Measurements from ENCODE around the gene SLC44A1.

The SLC44A1 gene

GRCh38 chr9:105313238-105313637, 68.8 kb downstream of the SLC44A1 start:
- CTCF ChIA-PET, result interaction anchor here (1.0 kb wide), 1 partner anchor 15 kb away, joined by 3 read pairs; no protein-coding TSS in a partner anchor

DNA sequence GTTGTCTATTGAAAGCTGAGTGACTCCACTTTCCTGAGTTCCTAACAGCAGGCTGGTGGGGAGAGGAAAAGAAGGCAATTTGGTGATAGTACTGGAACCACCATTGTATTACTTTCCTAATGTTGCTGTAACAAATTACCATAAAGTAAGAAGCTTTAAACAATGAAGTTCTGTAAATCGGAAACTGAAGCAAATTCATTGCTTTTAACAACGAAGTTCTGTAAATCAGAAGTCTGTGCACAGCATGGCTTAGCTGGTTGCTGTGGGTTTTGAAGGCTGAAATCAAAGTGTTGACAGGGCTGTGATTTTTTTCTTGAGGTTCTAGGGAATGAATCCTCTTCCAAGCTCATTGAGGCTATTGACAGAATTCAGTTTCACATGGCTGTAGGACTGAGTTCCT, 72.3 kb downstream of the SLC44A1 start:
- Histone ChIP-seq H3K27me3 (replicated peaks in 2 of 5; ENCODE audit: control insufficient read depth in 4 of 5, insufficient read depth in 5 of 5, low read length in 4 of 5) (no peaks in the 10 kb centered on the region), H3K4me3 (ENCODE audit: control insufficient read depth in 1 of 7, extremely low read depth in 1 of 7, insufficient read depth in 4 of 7, low read depth in 2 of 7, low read length in 6 of 7) (no peak overlapping the region), H3K27ac (ENCODE audit: insufficient read depth in 1 of 2, low read depth in 1 of 2, low read length in 2 of 2, poor library complexity in 1 of 2, severe bottlenecking in 2 of 2) (no peak overlapping the region), H3K36me3 (ENCODE audit: control insufficient read depth in 4 of 4, insufficient read depth in 4 of 4, low read length in 3 of 4) (peaks cover 0 to 4% (median under 1%) of the 10 kb centered on the region in 4 experiments), H3K9me3 (ENCODE audit: control extremely low read depth in 1 of 5, control insufficient read depth in 4 of 5, insufficient read depth in 2 of 5, low read depth in 1 of 5, low read length in 4 of 5) (no peaks in the 10 kb centered on the region), H3K4me1 (ENCODE audit: control extremely low read depth in 1 of 4, control insufficient read depth in 4 of 4, insufficient read depth in 4 of 4, low read length in 3 of 4) (no peaks in the 10 kb centered on the region)
- no peak for DNase-seq
- ChIA-PET CTCF (interaction anchor here (1.1 to 1.2 kb wide), 2 partner anchors 14 to 45 kb away, joined by 3 read pairs; no protein-coding TSS in a partner anchor), POLR2A (no interaction called here)
- no CpG with 5 or more reads among the region's 2 CpGs for WGBS (ENCODE audit: insufficient coverage)

More at GRCh38 chr9:105313238-105313637, 68.8 kb downstream of the SLC44A1 start:
- H3K36me3 ChIP-seq (ENCODE audit: control insufficient read depth in 4 of 4, insufficient read depth in 4 of 4, low read length in 3 of 4), result peaks cover 0 to 2% (median under 1%) of the 10 kb centered on the region in 4 experiments
- H3K9me3 ChIP-seq (ENCODE audit: control extremely low read depth in 1 of 5, control insufficient read depth in 4 of 5, insufficient read depth in 2 of 5, low read depth in 1 of 5, low read length in 4 of 5), result no peaks in the 10 kb centered on the region
- no peak for DNase-seq
- H3K4me1 ChIP-seq (ENCODE audit: control extremely low read depth in 1 of 4, control insufficient read depth in 4 of 4, insufficient read depth in 4 of 4, low read length in 3 of 4), result peaks cover 0 to 13% (median 0%) of the 10 kb centered on the region in 4 experiments
- no peaks in the 10 kb centered on the region for H3K27me3 ChIP-seq (replicated peaks in 2 of 5; ENCODE audit: control insufficient read depth in 4 of 5, insufficient read depth in 5 of 5, low read length in 4 of 5)
- H3K27ac ChIP-seq (ENCODE audit: insufficient read depth in 1 of 2, low read depth in 1 of 2, low read length in 2 of 2, poor library complexity in 1 of 2, severe bottlenecking in 2 of 2), result no peak overlapping the region
- no peak overlapping the region for H3K4me3 ChIP-seq (ENCODE audit: control insufficient read depth in 1 of 7, extremely low read depth in 1 of 7, insufficient read depth in 4 of 7, low read depth in 2 of 7, low read length in 6 of 7)
- POLR2A ChIA-PET, result no interaction called here

DNA sequence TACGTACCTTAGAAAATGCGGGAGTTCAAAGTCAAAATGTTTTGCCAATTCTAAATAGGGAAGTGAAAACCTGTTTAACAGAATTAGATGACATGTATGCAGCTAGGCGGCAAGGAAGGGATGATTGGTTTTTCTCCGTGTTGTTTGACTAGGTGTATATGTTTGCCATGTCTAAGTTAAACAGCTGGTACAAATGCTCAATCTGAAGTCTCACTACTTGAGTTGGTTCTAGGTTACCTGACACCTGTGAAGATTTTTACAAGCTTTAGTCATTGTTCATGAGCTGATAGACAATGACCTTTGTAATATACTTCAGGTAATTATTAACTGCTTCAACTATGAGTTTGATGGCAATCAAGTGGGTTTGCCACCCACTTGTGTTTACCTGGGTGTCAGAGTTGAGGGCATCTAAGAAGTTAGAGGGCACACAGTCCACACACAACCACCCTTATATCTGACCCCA, 74.3 kb downstream of the SLC44A1 start:
- no peaks in the 10 kb centered on the region for H3K27me3 ChIP-seq (replicated peaks in 2 of 5; ENCODE audit: control insufficient read depth in 4 of 5, insufficient read depth in 5 of 5, low read length in 4 of 5)
- CTCF ChIA-PET, result no interaction called here
- no peak overlapping the region for H3K4me3 ChIP-seq (ENCODE audit: control insufficient read depth in 1 of 7, extremely low read depth in 1 of 7, insufficient read depth in 4 of 7, low read depth in 2 of 7, low read length in 6 of 7)
- POLR2A ChIA-PET, result no interaction called here
- H3K4me1 ChIP-seq (ENCODE audit: control extremely low read depth in 1 of 4, control insufficient read depth in 4 of 4, insufficient read depth in 4 of 4, low read length in 3 of 4), result no peaks in the 10 kb centered on the region
- H3K9me3 ChIP-seq (ENCODE audit: control extremely low read depth in 1 of 5, control insufficient read depth in 4 of 5, insufficient read depth in 2 of 5, low read depth in 1 of 5, low read length in 4 of 5), result no peaks in the 10 kb centered on the region
- no peak overlapping the region for H3K27ac ChIP-seq (ENCODE audit: insufficient read depth in 1 of 2, low read depth in 1 of 2, low read length in 2 of 2, poor library complexity in 1 of 2, severe bottlenecking in 2 of 2)
- H3K36me3 ChIP-seq (ENCODE audit: control insufficient read depth in 4 of 4, insufficient read depth in 4 of 4, low read length in 3 of 4), result peaks cover 0 to 4% (median under 1%) of the 10 kb centered on the region in 4 experiments
- no peak for DNase-seq
- 91% methylated on average over 4 of the region's 4 CpGs for WGBS (ENCODE audit: insufficient coverage)

- Histone ChIP-seq H3K36me3 (ENCODE audit: control insufficient read depth in 4 of 4, insufficient read depth in 4 of 4, low read length in 3 of 4) (peaks cover 0 to 4% (median under 1%) of the 10 kb centered on the region in 4 experiments), H3K9me3 (ENCODE audit: control extremely low read depth in 1 of 5, control insufficient read depth in 4 of 5, insufficient read depth in 2 of 5, low read depth in 1 of 5, low read length in 4 of 5) (no peaks in the 10 kb centered on the region), H3K27me3 (replicated peaks in 2 of 5; ENCODE audit: control insufficient read depth in 4 of 5, insufficient read depth in 5 of 5, low read length in 4 of 5) (no peaks in the 10 kb centered on the region), H3K4me1 (ENCODE audit: control extremely low read depth in 1 of 4, control insufficient read depth in 4 of 4, insufficient read depth in 4 of 4, low read length in 3 of 4) (no peaks in the 10 kb centered on the region), H3K4me3 (ENCODE audit: control insufficient read depth in 1 of 7, extremely low read depth in 1 of 7, insufficient read depth in 4 of 7, low read depth in 2 of 7, low read length in 6 of 7) (no peak overlapping the region), H3K27ac (ENCODE audit: insufficient read depth in 1 of 2, low read depth in 1 of 2, low read length in 2 of 2, poor library complexity in 1 of 2, severe bottlenecking in 2 of 2) (no peak overlapping the region)
- WGBS (ENCODE audit: insufficient coverage), result 89% methylated on average over 4 of the region's 5 CpGs
- ChIA-PET POLR2A (interaction anchor here (0.6 kb wide), 1 partner anchor 383 kb away, joined by 3 read pairs; no protein-coding TSS in a partner anchor), CTCF (no interaction called here)
- no peak for DNase-seq
Observed at GRCh38 chr9:105319202-105319813, 74.9 kb downstream of the SLC44A1 start.

- DNase-seq, result no peak
- ChIA-PET CTCF (no interaction called here), POLR2A (no interaction called here)
- no peaks in the 10 kb centered on the region for H3K27me3 ChIP-seq (replicated peaks in 2 of 5; ENCODE audit: control insufficient read depth in 4 of 5, insufficient read depth in 5 of 5, low read length in 4 of 5)
- H3K27ac ChIP-seq (ENCODE audit: insufficient read depth in 1 of 2, low read depth in 1 of 2, low read length in 2 of 2, poor library complexity in 1 of 2, severe bottlenecking in 2 of 2), result no peak overlapping the region
- H3K4me3 ChIP-seq (ENCODE audit: control insufficient read depth in 1 of 7, extremely low read depth in 1 of 7, insufficient read depth in 4 of 7, low read depth in 2 of 7, low read length in 6 of 7), result no peak overlapping the region
- peaks cover 0 to 4% (median 0%) of the 10 kb centered on the region in 4 experiments for H3K36me3 ChIP-seq (ENCODE audit: control insufficient read depth in 4 of 4, insufficient read depth in 4 of 4, low read length in 3 of 4)
- peaks cover 0 to 3% (median 0%) of the 10 kb centered on the region in 5 experiments for H3K9me3 ChIP-seq (ENCODE audit: control extremely low read depth in 1 of 5, control insufficient read depth in 4 of 5, insufficient read depth in 2 of 5, low read depth in 1 of 5, low read length in 4 of 5)
- WGBS (ENCODE audit: insufficient coverage), result 93% methylated on average over 3 of the region's 3 CpGs
- H3K4me1 ChIP-seq (ENCODE audit: control extremely low read depth in 1 of 4, control insufficient read depth in 4 of 4, insufficient read depth in 4 of 4, low read length in 3 of 4), result no peaks in the 10 kb centered on the region
Observed at GRCh38 chr9:105320568-105320967, 76.1 kb downstream of the SLC44A1 start.

GRCh38 chr9:105328296-105328695, 83.8 kb downstream of the SLC44A1 start:
- H3K27me3 ChIP-seq (replicated peaks in 2 of 5; ENCODE audit: control insufficient read depth in 4 of 5, insufficient read depth in 5 of 5, low read length in 4 of 5), result no peaks in the 10 kb centered on the region
- CTCF ChIA-PET, result interaction anchor here (1.1 kb wide), 1 partner anchor 15 kb away, joined by 3 read pairs; no protein-coding TSS in a partner anchor
- POLR2A ChIA-PET, result no interaction called here

DNA sequence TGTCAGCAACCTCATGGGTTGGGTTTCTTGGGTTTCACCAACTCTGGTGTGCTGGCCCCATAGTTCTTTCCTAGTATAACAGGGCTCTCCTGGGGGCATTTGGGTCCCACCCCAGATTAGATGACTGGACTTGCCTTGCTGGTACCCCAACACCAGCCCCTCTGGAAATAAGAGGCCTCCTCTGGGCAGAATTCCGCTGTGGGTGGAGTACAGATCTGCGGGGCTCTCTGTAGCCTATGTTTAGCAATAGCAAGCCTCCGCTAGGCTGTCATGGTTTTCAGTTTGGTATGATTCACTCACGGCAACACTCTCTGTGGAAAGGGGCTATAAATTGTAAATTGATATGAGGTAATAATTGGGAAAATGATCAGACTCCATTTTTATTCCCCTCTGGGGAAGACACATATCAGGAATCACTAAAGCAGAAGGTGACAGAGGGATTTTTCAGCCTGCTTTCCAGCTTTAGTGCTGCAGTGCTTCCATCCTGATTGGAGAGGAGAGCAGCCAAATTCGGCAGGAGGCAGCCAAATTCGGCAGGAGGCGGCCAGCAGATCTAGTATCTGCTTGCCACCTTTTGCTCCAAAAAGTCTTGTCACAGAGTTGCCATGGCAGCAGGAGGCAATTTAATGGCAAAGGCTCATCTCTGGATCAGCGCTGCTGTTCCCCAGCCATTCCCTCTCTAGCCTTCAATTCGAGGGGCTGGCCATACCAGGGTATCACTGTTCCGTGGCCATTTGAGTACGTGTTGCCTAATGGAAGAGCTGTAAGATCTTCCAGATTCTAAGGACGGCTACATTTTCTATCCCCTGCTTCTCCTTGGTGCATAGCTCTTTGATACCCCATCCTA, 84.6 kb downstream of the SLC44A1 start:
- POLR2A ChIA-PET, result no interaction called here
- Histone ChIP-seq H3K9me3 (ENCODE audit: control extremely low read depth in 1 of 5, control insufficient read depth in 4 of 5, insufficient read depth in 2 of 5, low read depth in 1 of 5, low read length in 4 of 5) (peaks cover 0 to 3% (median 0%) of the 10 kb centered on the region in 5 experiments), H3K27ac (ENCODE audit: insufficient read depth in 1 of 2, low read depth in 1 of 2, low read length in 2 of 2, poor library complexity in 1 of 2, severe bottlenecking in 2 of 2) (no peak overlapping the region), H3K4me1 (ENCODE audit: control extremely low read depth in 1 of 4, control insufficient read depth in 4 of 4, insufficient read depth in 4 of 4, low read length in 3 of 4) (no peaks in the 10 kb centered on the region), H3K27me3 (replicated peaks in 2 of 5; ENCODE audit: control insufficient read depth in 4 of 5, insufficient read depth in 5 of 5, low read length in 4 of 5) (no peaks in the 10 kb centered on the region), H3K36me3 (ENCODE audit: control insufficient read depth in 4 of 4, insufficient read depth in 4 of 4, low read length in 3 of 4) (no peaks in the 10 kb centered on the region), H3K4me3 (ENCODE audit: control insufficient read depth in 1 of 7, extremely low read depth in 1 of 7, insufficient read depth in 4 of 7, low read depth in 2 of 7, low read length in 6 of 7) (no peak overlapping the region)
- 98% methylated on average over 10 of the region's 12 CpGs for WGBS (ENCODE audit: insufficient coverage)
- CTCF ChIA-PET, result interaction anchor here (0.9 kb wide), 1 partner anchor 45 kb away, joined by 3 read pairs; no protein-coding TSS in a partner anchor
- no peak for DNase-seq

More at GRCh38 chr9:105328296-105328695, 83.8 kb downstream of the SLC44A1 start:
- WGBS (ENCODE audit: insufficient coverage), result 96% methylated on average over 3 of the region's 3 CpGs
- no peaks in the 10 kb centered on the region for H3K36me3 ChIP-seq (ENCODE audit: control insufficient read depth in 4 of 4, insufficient read depth in 4 of 4, low read length in 3 of 4)
- DNase-seq, result no peak
- H3K9me3 ChIP-seq (ENCODE audit: control extremely low read depth in 1 of 5, control insufficient read depth in 4 of 5, insufficient read depth in 2 of 5, low read depth in 1 of 5, low read length in 4 of 5), result peaks cover 0 to 3% (median 0%) of the 10 kb centered on the region in 5 experiments
- no peak overlapping the region for H3K27ac ChIP-seq (ENCODE audit: insufficient read depth in 1 of 2, low read depth in 1 of 2, low read length in 2 of 2, poor library complexity in 1 of 2, severe bottlenecking in 2 of 2)
- no peak overlapping the region for H3K4me3 ChIP-seq (ENCODE audit: control insufficient read depth in 1 of 7, extremely low read depth in 1 of 7, insufficient read depth in 4 of 7, low read depth in 2 of 7, low read length in 6 of 7)
- H3K4me1 ChIP-seq (ENCODE audit: control extremely low read depth in 1 of 4, control insufficient read depth in 4 of 4, insufficient read depth in 4 of 4, low read length in 3 of 4), result no peaks in the 10 kb centered on the region

All from common myeloid progenitor, CD34-positive (primary cell).